CD4-positive, alpha-beta memory T cell (primary cell): ENCODE measurements around the gene WAC. TPM values are rescaled to one million over a fixed set of nuclear protein-coding genes. Genes with fewer than 3 reads are reported as not detected.

ENCODE experiments used
- CTCF ChIA-PET: fragments of 350-600 bp; sonication (Branson Sonifier 250); formaldehyde crosslinking; loops from one replicate; lab custom pipeline; 2021; ENCODE audit warnings: inconsistent platforms; ENCODE audit not compliant: partially characterized antibody; lab: Charles Lee
- POLR2A ChIA-PET: fragments of 350-600 bp; sonication (Branson Sonifier 250); formaldehyde crosslinking; loops from one replicate; lab custom pipeline; 2021; ENCODE audit not compliant: partially characterized antibody; lab: Charles Lee
- DNase-seq, 5 donors: peaks; one replicate each; pipeline versions ENCODE4 v3.0.0 to v3.0.0-alpha.2; 2020 to 2022; ENCODE audit warnings: mixed read lengths in 1 of 5
- H3K27ac ChIP-seq: one replicate; pipeline ENCODE4 v1.7.0; 2013; ENCODE audit warnings: low read depth, low read length
- H3K27me3 ChIP-seq: 2 replicates; pipeline ENCODE4 v1.7.0; 2013; ENCODE audit warnings: mild to moderate bottlenecking, low read length, moderate library complexity; ENCODE audit not compliant: insufficient read depth
- H3K36me3 ChIP-seq: 2 replicates; pipeline ENCODE4 v1.7.0; 2013; ENCODE audit warnings: mild to moderate bottlenecking, low read length, moderate library complexity; ENCODE audit not compliant: insufficient read depth
- H3K4me1 ChIP-seq: 2 replicates; pipeline ENCODE4 v1.7.0; 2013; ENCODE audit warnings: mild to moderate bottlenecking, low read length, moderate library complexity; ENCODE audit not compliant: insufficient read depth
- H3K4me3 ChIP-seq, 2 donors: one replicate each; pipeline ENCODE4 v1.7.0; 2013; ENCODE audit warnings: low read length in 2 of 2, mild to moderate bottlenecking in 1 of 2
- H3K9me3 ChIP-seq, 2 donors: one replicate each; pipeline ENCODE4 v1.7.0; 2013; ENCODE audit warnings: low read length in 2 of 2, control low read depth in 1 of 2; ENCODE audit not compliant: control insufficient read depth in 1 of 2
- H3K27ac Mint-ChIP-seq, 7 donors: one replicate each; pipeline ENCODE4 v1.8.0; 2020 to 2021; ENCODE audit warnings: mixed read lengths in 7 of 7, mild to moderate bottlenecking in 6 of 7, inconsistent platforms in 3 of 7, moderate library complexity in 3 of 7
- H3K27me3 Mint-ChIP-seq, 2 donors: one replicate each; pipeline ENCODE4 v1.8.0; 2020 to 2021; ENCODE audit warnings: mixed read lengths in 2 of 2
- H3K36me3 Mint-ChIP-seq, 2 donors: one replicate each; pipeline ENCODE4 v1.8.0; 2020 to 2021; ENCODE audit warnings: mixed read lengths in 2 of 2, inconsistent platforms in 1 of 2, mild to moderate bottlenecking in 1 of 2
- H3K4me1 Mint-ChIP-seq, 4 donors: one replicate each; pipeline ENCODE4 v1.8.0; 2020 to 2021; ENCODE audit warnings: mixed read lengths in 4 of 4, mild to moderate bottlenecking in 1 of 4
- H3K4me3 Mint-ChIP-seq, 8 donors: one replicate each; pipeline ENCODE4 v1.8.0; 2020 to 2021; ENCODE audit warnings: mixed read lengths in 8 of 8, mild to moderate bottlenecking in 7 of 8, moderate library complexity in 6 of 8, inconsistent platforms in 3 of 8
- H3K9me3 Mint-ChIP-seq, 8 donors: one replicate each; pipeline ENCODE4 v1.8.0; 2020 to 2021; ENCODE audit warnings: mixed read lengths in 8 of 8, mild to moderate bottlenecking in 5 of 8, inconsistent platforms in 3 of 8, moderate library complexity in 1 of 8
- intact Hi-C: fragments of 100-400 bp; cut with micrococcal nuclease; formaldehyde crosslinking; loops from one replicate; pipeline ENCODE4 v1.15.1; 2023
- polyA plus RNA-seq, 2 donors: library from polyadenylated mRNA; unstranded; fragments of 300-500 nt; fragmentation: Illumina TruSeq; gene quantifications; one replicate each; pipeline ENCODE4 v1.2.3, GENCODE V29; 2021
- total RNA-seq, 2 experiments: library from RNA; stranded (reverse); gene quantifications; one replicate each; pipeline ENCODE4 v1.2.3, GENCODE V29; 2021

The WAC gene
- total and polyA plus RNA-seq, 4 experiments from 2014 or later: 44.1 to 174 (median 142) TPM

DNA sequence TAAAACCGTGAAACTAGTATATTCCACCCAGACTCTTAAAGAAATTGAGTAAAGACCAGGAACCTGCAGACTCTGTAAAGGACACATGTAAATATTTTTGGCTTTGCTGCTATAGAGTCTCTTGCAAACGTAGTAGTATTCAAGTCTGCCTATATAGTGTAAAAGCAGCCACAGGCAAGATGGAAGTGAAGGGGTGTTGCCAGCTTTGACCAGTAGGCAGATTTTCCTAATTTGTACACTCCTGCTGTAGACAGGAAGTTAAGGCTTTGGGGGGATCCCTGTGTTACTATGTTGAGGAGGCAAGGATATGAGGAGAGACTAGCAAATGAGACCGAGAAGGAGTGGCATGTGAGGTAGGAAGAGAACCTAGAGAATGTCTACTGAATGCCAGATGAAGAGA is 27.7 kb downstream of the WAC start:
- H3K27ac ChIP-seq: no peak overlapping the region
- peaks cover 33 to 61% of the 10 kb centered on the region in 2 donors for H3K36me3 Mint-ChIP-seq

DNA sequence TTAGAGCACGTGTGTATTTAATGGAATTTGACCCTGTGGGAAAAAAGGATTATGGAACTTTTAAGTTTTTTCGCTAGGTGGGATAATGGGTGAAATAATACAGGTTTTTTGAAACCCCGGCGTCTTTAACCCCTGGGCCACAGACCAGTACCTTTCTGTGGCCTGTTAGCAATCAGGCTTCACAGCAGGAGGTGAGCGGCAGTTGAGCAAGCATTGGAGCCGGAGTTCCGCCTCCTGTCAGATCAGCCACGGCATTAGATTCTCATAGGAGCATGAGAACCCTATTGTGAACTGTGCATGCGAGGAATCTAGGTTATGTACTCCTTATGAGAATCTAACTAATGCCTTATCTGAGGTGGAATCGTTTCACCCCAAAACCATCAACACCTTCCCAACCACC is 28.6 kb downstream of the WAC start:
- POLR2A ChIA-PET: interaction anchor here (1.0 kb wide), 1 partner anchor 10 kb away, joined by 3 read pairs; no protein-coding TSS in a partner anchor
- DNase-seq: no peak
- Histone ChIP-seq H3K36me3 (peaks cover 6% of the 10 kb centered on the region), H3K9me3 (no peaks in the 10 kb centered on the region), H3K4me1 (peaks cover 92% of the 10 kb centered on the region), H3K4me3 (no peak overlapping the region), H3K27ac (no peak overlapping the region), H3K27me3 (no peaks in the 10 kb centered on the region)
- H3K27ac Mint-ChIP-seq: peak overlapping the region in 3 of 7 donors; percentile 20 to 45 (median 40)
- H3K9me3 Mint-ChIP-seq: peaks cover 0 to 2% (median 0%) of the 10 kb centered on the region in 8 donors
- peaks cover 31 to 63% of the 10 kb centered on the region in 2 donors for H3K36me3 Mint-ChIP-seq
- peaks cover 58 to 94% (median 78%) of the 10 kb centered on the region in 4 donors for H3K4me1 Mint-ChIP-seq
- H3K27me3 Mint-ChIP-seq: no peaks in the 10 kb centered on the region
- peak overlapping the region in 2 of 8 donors; percentile 13 to 57 for H3K4me3 Mint-ChIP-seq
- CTCF ChIA-PET: interaction anchor here (1.2 kb wide), 1 partner anchor 15 kb away, joined by 3 read pairs; no protein-coding TSS in a partner anchor
- intact Hi-C loops: no loop called here

More for the DNA sequence above, 27.7 kb downstream of the WAC start:
- H3K27me3 Mint-ChIP-seq: no peaks in the 10 kb centered on the region
- H3K4me1 Mint-ChIP-seq: peaks cover 58 to 93% (median 76%) of the 10 kb centered on the region in 4 donors
- ChIA-PET CTCF (no interaction called here), POLR2A (no interaction called here)
- H3K27ac Mint-ChIP-seq: peak overlapping the region in 5 of 7 donors; percentile 10 to 47 (median 32)
- no peak for DNase-seq
- peaks cover 0 to 2% (median 0%) of the 10 kb centered on the region in 8 donors for H3K9me3 Mint-ChIP-seq
- no peaks in the 10 kb centered on the region for H3K27me3 ChIP-seq
- no peak overlapping the region for H3K4me3 ChIP-seq
- peak overlapping the region in 3 of 8 donors; percentile 6 to 21 (median 17) for H3K4me3 Mint-ChIP-seq
- no peaks in the 10 kb centered on the region for H3K9me3 ChIP-seq
- H3K4me1 ChIP-seq: peaks cover 92% of the 10 kb centered on the region
- intact Hi-C loops: no loop called here
- peaks cover 6% of the 10 kb centered on the region for H3K36me3 ChIP-seq

DNA sequence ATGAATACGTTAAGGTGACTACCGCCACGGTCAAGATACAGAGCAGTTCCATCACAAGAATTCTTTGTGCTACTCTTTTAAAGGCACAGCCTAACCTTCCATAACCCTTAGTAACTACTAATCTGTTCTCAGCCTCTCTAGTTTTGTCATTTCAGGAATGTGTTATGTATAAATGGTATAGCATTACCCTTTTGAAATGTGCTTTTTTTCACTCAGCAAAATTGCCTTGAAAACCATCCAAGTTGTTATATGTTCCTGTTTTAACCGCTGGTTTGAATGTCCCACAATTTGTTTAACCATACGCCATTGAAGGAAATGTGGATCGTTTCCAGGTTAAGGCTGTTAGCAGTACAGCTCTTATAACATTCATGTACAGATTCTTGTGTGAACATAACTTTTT is 32.0 kb downstream of the WAC start:
- Histone ChIP-seq H3K27me3 (no peaks in the 10 kb centered on the region), H3K36me3 (no peaks in the 10 kb centered on the region), H3K9me3 (no peaks in the 10 kb centered on the region), H3K4me3 (no peak overlapping the region), H3K4me1 (peaks cover 93% of the 10 kb centered on the region), H3K27ac (no peak overlapping the region)
- ChIA-PET CTCF (interaction anchor here (3.0 kb wide), 1 partner anchor 10 kb away, joined by 9 read pairs; no protein-coding TSS in a partner anchor), POLR2A (interaction anchor here (1.1 to 1.7 kb wide), 3 partner anchors 8 to 32 kb away, joined by 3 to 5 read pairs (median 4); partner anchors contain the start of gene WAC)
- peaks cover 0 to 2% (median 0%) of the 10 kb centered on the region in 8 donors for H3K9me3 Mint-ChIP-seq
- intact Hi-C loops: no loop called here
- no peaks in the 10 kb centered on the region for H3K27me3 Mint-ChIP-seq
- peak overlapping the region in 3 of 7 donors; percentile 19 to 77 (median 76) for H3K27ac Mint-ChIP-seq
- peaks cover 62 to 98% (median 79%) of the 10 kb centered on the region in 4 donors for H3K4me1 Mint-ChIP-seq
- peak overlapping the region in 6 of 8 donors; percentile 37 to 63 (median 56) for H3K4me3 Mint-ChIP-seq
- DNase-seq: no peak
- peaks cover 32 to 65% of the 10 kb centered on the region in 2 donors for H3K36me3 Mint-ChIP-seq

GRCh38 chr10:28566458-28567015 is 33.6 kb downstream of the WAC start:
- Histone ChIP-seq H3K27ac (no peak overlapping the region), H3K27me3 (no peaks in the 10 kb centered on the region), H3K4me3 (no peak overlapping the region), H3K4me1 (peaks cover 92% of the 10 kb centered on the region), H3K36me3 (no peaks in the 10 kb centered on the region), H3K9me3 (no peaks in the 10 kb centered on the region)
- Mint-ChIP-seq H3K36me3 (peaks cover 21 to 58% of the 10 kb centered on the region in 2 donors), H3K27me3 (no peaks in the 10 kb centered on the region), H3K4me1 (peaks cover 63 to 98% (median 77%) of the 10 kb centered on the region in 4 donors), H3K9me3 (no peaks in the 10 kb centered on the region), H3K4me3 (peak overlapping the region in 4 of 8 donors; percentile 18 to 55 (median 46)), H3K27ac (peak overlapping the region in 6 of 7 donors; percentile 18 to 85 (median 46))
- DNase-seq: no peak
- POLR2A ChIA-PET: interaction anchor here (1.1 to 1.6 kb wide), 4 partner anchors 10 to 34 kb away, joined by 3 to 5 read pairs (median 4); no protein-coding TSS in a partner anchor
- intact Hi-C loops: no loop called here
- CTCF ChIA-PET: interaction anchor here (1.5 to 3.0 kb wide), 2 partner anchors 11 to 29 kb away, joined by 3 to 9 read pairs; no protein-coding TSS in a partner anchor

- intact Hi-C loops: no loop called here
- Histone ChIP-seq H3K9me3 (no peaks in the 10 kb centered on the region), H3K27ac (no peak overlapping the region), H3K4me1 (peaks cover 95% of the 10 kb centered on the region), H3K27me3 (no peaks in the 10 kb centered on the region), H3K36me3 (no peaks in the 10 kb centered on the region), H3K4me3 (no peak overlapping the region)
- no peaks in the 10 kb centered on the region for H3K27me3 Mint-ChIP-seq
- ChIA-PET POLR2A (no interaction called here), CTCF (no interaction called here)
- peaks cover 27 to 65% of the 10 kb centered on the region in 2 donors for H3K36me3 Mint-ChIP-seq
- no peaks in the 10 kb centered on the region for H3K9me3 Mint-ChIP-seq
- H3K27ac Mint-ChIP-seq: peak overlapping the region in 5 of 7 donors; percentile 14 to 82 (median 34)
- H3K4me1 Mint-ChIP-seq: peaks cover 59 to 97% (median 77%) of the 10 kb centered on the region in 4 donors
- DNase-seq: no peak
- H3K4me3 Mint-ChIP-seq: peak overlapping the region in 5 of 8 donors; percentile 10 to 55 (median 27)
Measured at GRCh38 chr10:28569506-28570159, 36.7 kb downstream of the WAC start.

GRCh38 chr10:28570598-28570997 is 37.7 kb downstream of the WAC start:
- Mint-ChIP-seq H3K36me3 (peaks cover 27 to 68% of the 10 kb centered on the region in 2 donors), H3K9me3 (no peaks in the 10 kb centered on the region), H3K27ac (peak overlapping the region in 3 of 7 donors; percentile 34 to 59 (median 42)), H3K4me1 (peaks cover 63 to 97% (median 79%) of the 10 kb centered on the region in 4 donors), H3K4me3 (peak overlapping the region in 2 of 8 donors; percentile 31 to 35), H3K27me3 (no peaks in the 10 kb centered on the region)
- ChIA-PET CTCF (no interaction called here), POLR2A (interaction anchor here (1.4 kb wide), 1 partner anchor 38 kb away, joined by 3 read pairs; the partner anchor contains the start of gene WAC)
- Histone ChIP-seq H3K4me3 (no peak overlapping the region), H3K27me3 (no peaks in the 10 kb centered on the region), H3K27ac (no peak overlapping the region), H3K4me1 (peaks cover 98% of the 10 kb centered on the region), H3K36me3 (no peaks in the 10 kb centered on the region), H3K9me3 (no peaks in the 10 kb centered on the region)
- no peak for DNase-seq
- intact Hi-C loops: no loop called here
